ENCODE measurements around the gene CLEC16A.

DNA sequence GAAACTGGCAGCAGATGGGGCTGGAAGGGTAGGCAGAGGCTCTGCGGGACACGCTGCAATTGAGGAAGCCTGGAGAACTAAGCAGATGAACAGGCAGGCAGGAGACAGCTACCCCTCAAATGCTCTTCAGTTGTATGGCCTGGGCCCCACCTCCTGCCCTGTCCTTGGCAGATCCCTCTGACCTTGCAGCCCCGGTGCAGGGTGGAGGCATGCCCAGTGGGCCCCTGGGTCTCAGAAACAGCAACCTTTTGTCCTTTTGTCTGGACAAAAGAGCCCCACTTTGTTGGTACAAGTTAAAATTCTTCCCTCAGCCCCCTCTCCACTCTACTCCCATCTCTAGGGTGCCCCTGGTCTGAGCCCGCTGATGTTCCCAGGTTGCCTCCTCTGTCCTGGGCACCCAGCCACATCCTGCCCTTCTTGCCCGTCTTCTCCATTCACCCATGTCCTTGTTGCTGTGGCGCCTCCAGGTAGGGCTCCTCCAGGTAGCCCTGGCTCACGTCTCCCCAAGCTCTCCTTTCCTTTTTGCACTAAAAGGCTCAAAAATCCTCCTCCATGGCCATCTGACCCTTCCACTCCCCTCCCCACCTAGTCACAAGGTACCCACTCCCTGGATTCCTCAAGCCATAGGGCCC, 136.8 kb downstream of the CLEC16A start:
- TF ChIP-seq EZH2 (IDR thresholded peaks at IDR 0.05) (no peak), CTCF (IDR thresholded peaks at IDR 0.05) (no peak), EZH2phosphoT487 (IDR thresholded peaks at IDR 0.05) (no peak)
